GM13976 (cell line): ENCODE results near the gene UNC5A.

ENCODE experiments used
- DNase-seq: peaks from one replicate; pipeline ENCODE4 v3.0.0; 2012; ENCODE audit warnings: low spot score
- CTCF ChIP-seq: IDR thresholded peaks from 2 replicates; pipeline ENCODE4 v1.5.1; 2012; ENCODE audit warnings: borderline replicate concordance, mild to moderate bottlenecking; ENCODE audit not compliant: insufficient read depth; ENCODE audit errors: extremely low read depth, missing control alignments, control extremely low read depth
- in situ Hi-C: fragments of 300-500 bp; cut with MboI; formaldehyde crosslinking; loops from one replicate; pipeline ENCODE4 v1.12.0; 2022; ENCODE audit warnings: low sequenced_read_pairs, mixed read lengths, inconsistent platforms; ENCODE audit not compliant: unreplicated experiment

The UNC5A gene

DNA sequence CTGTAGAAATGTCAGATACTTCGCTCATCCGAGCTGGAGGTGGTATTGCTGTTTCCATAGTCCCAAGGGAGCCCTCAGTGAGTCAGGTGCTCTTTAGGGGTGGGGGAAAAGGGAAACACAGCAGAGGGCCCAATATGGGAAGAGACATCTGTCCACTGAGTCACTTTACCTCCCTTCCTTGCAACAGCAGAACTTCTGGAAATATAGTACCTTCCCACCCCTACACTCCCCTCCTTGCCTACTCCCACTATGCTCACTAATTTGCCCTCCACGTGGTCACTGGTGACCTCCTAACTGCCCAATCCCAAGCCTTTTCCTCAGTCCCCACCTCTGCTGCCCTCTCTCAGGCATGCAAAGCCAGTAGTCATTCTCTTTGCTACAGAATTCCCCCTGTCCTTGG, 86.9 kb downstream of the UNC5A start:
- TF ChIP-seq CTCF, result no peak
- DNase-seq, result no peak
- in situ Hi-C loops, result no loop called here

GRCh38 chr5:176899296-176899891, 89.0 kb downstream of the UNC5A start, which contains the start of gene HK3:
TSS of gene HK3 (minus strand) at chr5:176899346. CDS start at chr5:176896159, 3,187 bp downstream.
- TF ChIP-seq CTCF, result no peak
- in situ Hi-C loops, result no loop called here
- DNase-seq, result no peak

DNA sequence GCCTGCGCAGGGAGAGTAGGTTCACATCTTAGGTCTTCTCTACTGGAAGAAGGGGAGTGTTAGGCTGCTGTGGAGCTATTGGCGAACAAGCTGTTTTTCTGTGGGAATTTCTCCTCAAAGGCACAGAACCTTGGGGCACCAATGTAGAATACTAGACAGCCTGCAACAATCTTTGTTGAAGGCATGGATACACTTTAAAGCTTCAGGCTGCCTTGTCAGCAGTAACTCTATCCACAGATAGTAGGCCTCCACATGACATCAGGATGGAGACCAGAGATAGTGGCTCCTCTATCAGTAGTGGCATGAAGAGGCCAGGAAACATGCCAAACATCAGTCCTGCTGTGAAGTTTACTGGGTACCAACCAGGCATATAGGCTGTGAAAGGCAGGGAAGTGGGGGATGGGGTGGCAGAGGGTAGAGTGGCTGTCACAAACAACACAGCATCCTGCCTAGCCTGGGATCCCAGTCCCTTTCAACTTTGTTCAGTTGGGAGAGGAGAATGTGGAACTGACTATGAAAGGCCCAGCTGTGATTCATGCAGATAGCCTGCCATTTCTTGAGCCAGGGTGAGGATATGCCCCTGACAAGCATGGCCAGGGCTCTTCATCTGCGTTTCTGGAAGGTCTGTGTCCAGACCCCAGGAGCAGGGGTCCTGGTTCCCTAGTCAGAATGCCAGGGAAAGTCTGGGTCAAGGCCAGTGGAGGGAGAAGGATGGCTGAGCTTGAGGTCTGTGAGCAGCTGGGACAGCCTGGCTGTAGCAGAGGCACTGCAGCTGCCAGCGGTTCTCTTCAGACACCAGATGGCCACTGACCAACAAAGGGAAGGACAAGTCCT, 89.8 kb downstream of the UNC5A start:
- in situ Hi-C loops, result no loop called here
- no peak for TF ChIP-seq CTCF
- no peak for DNase-seq

GRCh38 chr5:176900780-176901204, 90.4 kb downstream of the UNC5A start:
- no peak for TF ChIP-seq CTCF
- in situ Hi-C loops, result no loop called here
- DNase-seq, result no peak

- peak; percentile 58 for DNase-seq
- in situ Hi-C loops, result no loop called here
These were observed 91.1 kb downstream of the UNC5A start for GRCh38 chr5:176901260-176902101.

More at GRCh38 chr5:176901260-176902101, 91.1 kb downstream of the UNC5A start:
- TF ChIP-seq CTCF, result no peak
